DMS114 treated with DMSO at 0.1 percent for 48 hours (cell line): ENCODE results near the gene HEATR5B.
"Not testable (repeated sequence)": the region's sequence is repeated elsewhere in the genome, so short reads cannot be mapped to it uniquely, and the experiment has no call there.

ENCODE experiments used
- DNase-seq: peaks from one replicate; lab custom pipeline; 2025; ENCODE audit not compliant: unreplicated experiment; lab: John Stamatoyannopoulos, UW

The HEATR5B gene

GRCh38 chr2:36988008-36988407, 96.2 kb downstream of the HEATR5B start:
- no peak for DNase-seq

- no peak for DNase-seq
Measured at GRCh38 chr2:36982467-36982866, 101.7 kb downstream of the HEATR5B start.

- no peak for DNase-seq
Measured at GRCh38 chr2:36981911-36982310, 102.3 kb downstream of the HEATR5B start.

- DNase-seq, result not testable (repeated sequence)
Measured at GRCh38 chr2:36979007-36979406, 105.2 kb downstream of the HEATR5B start.

GRCh38 chr2:36976065-36976464, 108.1 kb downstream of the HEATR5B start:
- no peak for DNase-seq

- DNase-seq, result no peak
Measured at GRCh38 chr2:36975306-36975705, 108.9 kb downstream of the HEATR5B start.

- DNase-seq, result no peak
Measured at GRCh38 chr2:36973320-36973719, 110.9 kb downstream of the HEATR5B start.

- DNase-seq, result no peak
Measured at GRCh38 chr2:36971990-36972389, 112.2 kb downstream of the HEATR5B start.

GRCh38 chr2:36967236-36967876, 116.8 kb downstream of the HEATR5B start:
- no peak for DNase-seq

- peak; percentile 87 for DNase-seq
Measured at GRCh38 chr2:36966370-36967235, 117.6 kb downstream of the HEATR5B start, which contains the start of gene STRN. TSS of gene STRN (minus strand) at chr2:36966536. CDS start at chr2:36966463, 73 bp downstream.

GRCh38 chr2:36965751-36966369, 118.3 kb downstream of the HEATR5B start:
- DNase-seq, result no peak

- no peak for DNase-seq
Measured at GRCh38 chr2:36965206-36965605, 119.0 kb downstream of the HEATR5B start.

GRCh38 chr2:36964496-36965058, 119.6 kb downstream of the HEATR5B start:
- DNase-seq, result no peak

- no peak for DNase-seq
Measured at GRCh38 chr2:36963734-36964133, 120.4 kb downstream of the HEATR5B start.

- DNase-seq, result no peak
Measured at GRCh38 chr2:36963106-36963505, 121.1 kb downstream of the HEATR5B start.

GRCh38 chr2:36960773-36961172, 123.4 kb downstream of the HEATR5B start:
- no peak for DNase-seq

- no peak for DNase-seq
Measured at GRCh38 chr2:36960005-36960675, 124.0 kb downstream of the HEATR5B start.

GRCh38 chr2:36954977-36955607, 129.1 kb downstream of the HEATR5B start:
- DNase-seq, result no peak

GRCh38 chr2:36952748-36953197, 131.4 kb downstream of the HEATR5B start:
- DNase-seq, result no peak

- no peak for DNase-seq
Measured at GRCh38 chr2:36951574-36951973, 132.6 kb downstream of the HEATR5B start.
